Upper lobe of right lung (tissue), 1 donor: ENCODE results near the gene ARHGEF12. TPM values are rescaled to one million over a fixed set of nuclear protein-coding genes. Genes with fewer than 3 reads are reported as not detected.
A peak's percentile ranks its signal among the peaks of the same experiment; 100 is the strongest.

Source experiments
- ATAC-seq: fragments of 200-7000 bp; cut with Tn5 transposase; one replicate; pipeline ENCODE4 v1.9.1; 2020; ENCODE audit warnings: mild to moderate bottlenecking, moderate library complexity
- DNase-seq: peaks from one replicate; pipeline ENCODE4 v3.0.0-alpha.2; 2020
- H3K27ac ChIP-seq: fragments of 200-600 bp; one replicate; pipeline ENCODE4 v1.8.0; 2022
- H3K27me3 ChIP-seq: fragments of 200-600 bp; one replicate; pipeline ENCODE4 v1.8.0; 2022; ENCODE audit warnings: mild to moderate bottlenecking
- H3K36me3 ChIP-seq: fragments of 200-600 bp; one replicate; pipeline ENCODE4 v1.8.0; 2022
- H3K4me1 ChIP-seq: fragments of 200-600 bp; one replicate; pipeline ENCODE4 v1.8.0; 2022
- H3K4me3 ChIP-seq: fragments of 200-600 bp; one replicate; pipeline ENCODE4 v1.8.0; 2022; ENCODE audit warnings: mild to moderate bottlenecking
- H3K9me3 ChIP-seq: fragments of 200-600 bp; one replicate; pipeline ENCODE4 v1.8.0; 2022
- intact Hi-C: fragments of 100-400 bp; cut with DNase I; formaldehyde crosslinking; loops from one replicate; pipeline ENCODE4 v1.11.0; 2022
- total RNA-seq: library from RNA; stranded (reverse); fragmentation: NEBNext Ultra II Directional; extraction: Animal tissue kit (Norgen Biotek cat#: 25700); gene quantifications from one replicate; pipeline ENCODE4 v1.2.1, GENCODE V29; 2021
- TF ChIP-seq, protein P1 (sequence below): fragments of 200-600 bp; IDR thresholded peaks from one replicate; pipeline ENCODE4 v1.8.0; 2022; ENCODE audit warnings: antibody characterized with exemption
- donor health status: DM: no; HTN: yes; CAD: no; lungs with severe emphysema.

ARHGEF12 gene
- total RNA-seq, 1 donor from 2014 or later = 132 TPM

DNA sequence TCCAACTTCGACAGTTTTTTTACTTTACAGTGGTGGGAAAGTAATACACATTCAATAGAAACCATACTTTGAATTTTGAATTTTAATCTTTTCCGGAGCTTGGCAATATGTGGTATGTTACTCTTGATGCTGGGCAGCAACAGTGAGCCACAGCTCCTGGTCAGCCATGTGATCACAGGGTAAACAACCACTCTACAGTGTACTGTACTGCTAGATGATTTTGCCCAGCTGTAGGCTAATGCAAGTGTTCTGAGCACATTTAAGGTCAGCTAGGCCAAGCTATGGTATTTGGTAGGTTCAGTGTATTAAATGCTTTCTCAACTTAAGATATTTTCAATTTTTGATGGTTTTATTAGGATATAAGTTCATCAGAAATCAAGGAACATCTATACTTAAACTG lies 126.6 kb downstream of the ARHGEF12 start:
- H3K27me3 ChIP-seq = no peaks in the 10 kb centered on the region
- intact Hi-C loops = no loop called here
- H3K36me3 ChIP-seq = peaks cover 96% of the 10 kb centered on the region
- H3K9me3 ChIP-seq = no peaks in the 10 kb centered on the region
- no peaks in the 10 kb centered on the region for H3K4me1 ChIP-seq
- peak; percentile 43 for ATAC-seq
- TF ChIP-seq, protein P1, sequence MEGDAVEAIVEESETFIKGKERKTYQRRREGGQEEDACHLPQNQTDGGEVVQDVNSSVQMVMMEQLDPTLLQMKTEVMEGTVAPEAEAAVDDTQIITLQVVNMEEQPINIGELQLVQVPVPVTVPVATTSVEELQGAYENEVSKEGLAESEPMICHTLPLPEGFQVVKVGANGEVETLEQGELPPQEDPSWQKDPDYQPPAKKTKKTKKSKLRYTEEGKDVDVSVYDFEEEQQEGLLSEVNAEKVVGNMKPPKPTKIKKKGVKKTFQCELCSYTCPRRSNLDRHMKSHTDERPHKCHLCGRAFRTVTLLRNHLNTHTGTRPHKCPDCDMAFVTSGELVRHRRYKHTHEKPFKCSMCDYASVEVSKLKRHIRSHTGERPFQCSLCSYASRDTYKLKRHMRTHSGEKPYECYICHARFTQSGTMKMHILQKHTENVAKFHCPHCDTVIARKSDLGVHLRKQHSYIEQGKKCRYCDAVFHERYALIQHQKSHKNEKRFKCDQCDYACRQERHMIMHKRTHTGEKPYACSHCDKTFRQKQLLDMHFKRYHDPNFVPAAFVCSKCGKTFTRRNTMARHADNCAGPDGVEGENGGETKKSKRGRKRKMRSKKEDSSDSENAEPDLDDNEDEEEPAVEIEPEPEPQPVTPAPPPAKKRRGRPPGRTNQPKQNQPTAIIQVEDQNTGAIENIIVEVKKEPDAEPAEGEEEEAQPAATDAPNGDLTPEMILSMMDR = no peak
- H3K27ac ChIP-seq = no peak overlapping the region
- no peak overlapping the region for H3K4me3 ChIP-seq
- DNase-seq = no peak

DNA sequence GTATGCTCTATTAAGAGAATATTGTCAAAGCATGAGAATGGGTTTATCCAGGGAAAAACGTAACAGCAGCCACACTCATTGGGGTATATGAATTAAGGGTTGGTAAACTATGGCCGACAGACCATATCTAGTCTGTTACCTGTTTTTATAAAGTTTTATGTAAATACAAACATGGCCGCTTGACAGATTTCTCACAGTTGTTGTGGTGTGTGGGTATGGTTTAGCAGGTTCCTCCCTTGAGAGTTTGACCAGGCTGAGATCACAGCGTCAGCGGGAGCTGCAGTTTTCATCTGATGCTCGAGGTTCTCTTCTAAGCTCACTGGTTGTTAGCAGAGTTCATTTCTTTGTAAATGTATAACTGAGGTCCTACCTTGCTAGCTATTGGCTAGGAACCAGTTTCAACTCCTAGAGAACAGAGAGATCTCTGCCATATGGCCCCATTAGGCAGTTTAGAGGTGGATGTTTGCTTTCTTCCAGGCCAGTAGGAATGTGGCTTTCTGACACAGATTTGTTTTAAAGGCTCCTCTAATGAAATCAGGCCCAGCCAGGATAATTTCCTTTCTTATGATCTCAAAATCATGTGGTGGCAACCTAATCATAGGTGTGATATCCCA lies 129.8 kb downstream of the ARHGEF12 start:
- ATAC-seq (no peak), DNase-seq (no peak)
- TF ChIP-seq, protein P1 = no peak
- H3K27ac ChIP-seq = no peak overlapping the region
- H3K4me1 ChIP-seq = no peaks in the 10 kb centered on the region
- intact Hi-C loops = no loop called here
- H3K27me3 ChIP-seq = no peaks in the 10 kb centered on the region
- H3K9me3 ChIP-seq = no peaks in the 10 kb centered on the region
- H3K36me3 ChIP-seq = peaks cover 96% of the 10 kb centered on the region
- H3K4me3 ChIP-seq = no peak overlapping the region

DNA sequence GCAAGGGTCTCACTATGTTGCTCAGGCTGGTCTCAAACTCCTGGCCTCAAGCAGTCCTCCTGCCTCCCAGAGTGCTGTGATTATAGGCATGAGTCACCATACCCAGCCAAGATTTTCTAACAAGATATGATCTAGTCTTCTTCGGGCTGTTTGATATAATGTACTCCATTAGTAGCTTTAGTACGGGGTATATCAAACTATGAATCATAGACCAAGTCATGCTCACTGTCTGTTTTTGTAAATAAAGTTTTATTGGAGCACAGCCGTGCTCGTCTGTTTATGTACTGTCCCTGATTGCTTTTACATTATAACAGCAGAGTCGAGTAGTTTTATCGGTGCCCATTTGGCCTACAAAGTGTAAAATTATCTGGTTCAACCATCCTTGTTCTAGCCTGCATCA lies 131.4 kb downstream of the ARHGEF12 start:
- H3K27me3 ChIP-seq = no peaks in the 10 kb centered on the region
- TF ChIP-seq, protein P1 = no peak
- no peak overlapping the region for H3K4me3 ChIP-seq
- H3K9me3 ChIP-seq = no peaks in the 10 kb centered on the region
- H3K4me1 ChIP-seq = no peaks in the 10 kb centered on the region
- no peak for ATAC-seq
- intact Hi-C loops = no loop called here
- peaks cover 96% of the 10 kb centered on the region for H3K36me3 ChIP-seq
- DNase-seq = no peak
- H3K27ac ChIP-seq = no peak overlapping the region

DNA sequence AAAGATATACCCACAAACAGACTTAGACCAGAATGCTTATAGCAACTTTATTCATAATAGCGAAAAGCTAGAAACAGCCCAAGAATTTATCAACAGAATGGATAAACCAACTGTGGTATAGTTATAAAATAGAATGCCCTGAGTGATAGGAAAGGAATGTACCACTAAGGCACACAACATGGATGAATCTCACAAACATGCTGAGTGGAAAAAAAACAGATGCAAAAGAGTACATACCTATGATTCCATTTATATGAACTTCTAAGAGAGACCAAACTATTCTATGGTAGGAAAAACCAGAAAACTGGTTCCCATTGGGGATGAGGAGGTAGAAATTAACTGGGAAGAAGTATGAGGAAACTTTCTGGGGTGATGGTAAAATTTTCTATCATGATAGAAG lies 134.9 kb downstream of the ARHGEF12 start:
- Histone ChIP-seq H3K4me3 (no peak overlapping the region), H3K27ac (no peak overlapping the region), H3K9me3 (no peaks in the 10 kb centered on the region), H3K36me3 (peaks cover 97% of the 10 kb centered on the region), H3K4me1 (no peaks in the 10 kb centered on the region), H3K27me3 (no peaks in the 10 kb centered on the region)
- DNase-seq (no peak), ATAC-seq (no peak)
- intact Hi-C loops = no loop called here
- TF ChIP-seq, protein P1 = no peak

DNA sequence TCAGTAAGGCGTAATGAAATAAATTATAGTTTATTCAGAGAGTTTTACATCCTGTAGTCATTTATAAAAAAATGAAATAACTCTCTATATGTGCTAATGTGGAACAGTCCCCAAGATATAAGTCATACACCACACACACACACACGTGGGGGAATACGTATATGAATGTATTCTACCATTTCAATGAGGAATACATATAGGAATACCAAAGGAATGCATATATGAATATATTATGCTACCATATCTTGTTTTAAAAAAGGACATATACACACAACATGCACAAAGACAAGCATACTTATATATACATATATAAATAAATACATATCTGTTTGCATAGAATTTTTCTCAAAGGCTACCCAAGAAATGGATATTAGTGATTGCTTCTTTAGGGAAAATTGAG lies 135.8 kb downstream of the ARHGEF12 start:
- H3K36me3 ChIP-seq = peaks cover 99% of the 10 kb centered on the region
- TF ChIP-seq, protein P1 = no peak
- no peaks in the 10 kb centered on the region for H3K4me1 ChIP-seq

DNA sequence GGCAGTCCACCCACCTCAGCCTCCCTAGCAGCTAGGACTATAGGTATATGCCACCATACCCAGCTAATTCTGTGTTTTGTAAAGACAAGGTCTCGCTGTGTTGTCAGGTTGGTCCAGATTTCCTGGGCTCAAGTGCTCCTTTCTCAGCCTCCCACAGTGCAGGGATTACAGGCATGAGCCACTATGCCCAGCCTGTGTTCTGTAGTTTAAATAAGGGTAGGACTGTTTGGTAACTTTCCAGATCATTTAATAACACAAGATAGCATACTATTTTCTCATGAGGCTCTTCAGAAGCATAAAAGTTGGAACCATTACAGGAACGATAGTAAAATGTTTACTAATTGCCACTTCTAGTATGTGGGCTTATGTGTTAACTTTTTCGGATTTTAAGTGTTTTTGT lies 137.3 kb downstream of the ARHGEF12 start:
- DNase-seq = no peak
- Histone ChIP-seq H3K9me3 (no peaks in the 10 kb centered on the region), H3K27me3 (no peaks in the 10 kb centered on the region), H3K4me3 (no peak overlapping the region), H3K27ac (no peak overlapping the region), H3K4me1 (no peaks in the 10 kb centered on the region), H3K36me3 (peaks cover 99% of the 10 kb centered on the region)
- TF ChIP-seq, protein P1 = no peak
- intact Hi-C loops = no loop called here
- no peak for ATAC-seq

More for the DNA sequence above, 135.8 kb downstream of the ARHGEF12 start:
- ATAC-seq = no peak
- intact Hi-C loops = no loop called here
- DNase-seq = no peak
- H3K4me3 ChIP-seq = no peak overlapping the region
- H3K9me3 ChIP-seq = no peaks in the 10 kb centered on the region
- H3K27me3 ChIP-seq = no peaks in the 10 kb centered on the region
- H3K27ac ChIP-seq = no peak overlapping the region
